HUDEP-2 (cell line): ENCODE data around the gene TET2.

ENCODE experiments used
- DNase-seq, 76 experiments: peaks; one replicate each; lab custom pipeline; 2025; ENCODE audit not compliant: unreplicated experiment in 76 of 76; lab: John Stamatoyannopoulos, UW

Gene TET2

GRCh38 chr4:105146276-105147015, at the start of gene TET2:
TET2 (plus strand) TSS chr4:105146876; CDS start chr4:105233943, 87,067 bp downstream.
- DNase-seq = peak in 72 of 76 experiments; percentile 5 to 72 (median 46)

GRCh38 chr4:105102016-105102415, 44.7 kb upstream of the TET2 start:
- no peak for DNase-seq

DNA sequence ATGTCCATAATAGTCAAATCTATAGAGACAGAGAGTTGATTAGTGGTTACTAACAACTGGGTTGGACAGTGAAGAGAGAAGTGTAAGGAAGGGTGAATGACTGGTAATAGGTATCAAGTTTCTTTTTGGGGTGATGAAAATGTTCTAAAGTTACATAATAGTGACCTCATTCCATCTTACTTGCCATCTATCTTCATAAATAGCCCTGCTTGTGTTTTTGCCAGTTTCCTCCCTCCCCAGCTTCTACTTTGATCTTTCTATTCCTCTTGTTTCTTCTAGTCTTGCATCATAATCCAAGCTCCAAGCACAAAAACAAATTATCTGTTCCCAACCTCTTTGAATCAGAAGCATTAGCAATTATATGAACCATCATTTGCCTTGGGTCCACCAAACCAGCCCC, 40.2 kb upstream of the TET2 start:
- DNase-seq = no peak

DNA sequence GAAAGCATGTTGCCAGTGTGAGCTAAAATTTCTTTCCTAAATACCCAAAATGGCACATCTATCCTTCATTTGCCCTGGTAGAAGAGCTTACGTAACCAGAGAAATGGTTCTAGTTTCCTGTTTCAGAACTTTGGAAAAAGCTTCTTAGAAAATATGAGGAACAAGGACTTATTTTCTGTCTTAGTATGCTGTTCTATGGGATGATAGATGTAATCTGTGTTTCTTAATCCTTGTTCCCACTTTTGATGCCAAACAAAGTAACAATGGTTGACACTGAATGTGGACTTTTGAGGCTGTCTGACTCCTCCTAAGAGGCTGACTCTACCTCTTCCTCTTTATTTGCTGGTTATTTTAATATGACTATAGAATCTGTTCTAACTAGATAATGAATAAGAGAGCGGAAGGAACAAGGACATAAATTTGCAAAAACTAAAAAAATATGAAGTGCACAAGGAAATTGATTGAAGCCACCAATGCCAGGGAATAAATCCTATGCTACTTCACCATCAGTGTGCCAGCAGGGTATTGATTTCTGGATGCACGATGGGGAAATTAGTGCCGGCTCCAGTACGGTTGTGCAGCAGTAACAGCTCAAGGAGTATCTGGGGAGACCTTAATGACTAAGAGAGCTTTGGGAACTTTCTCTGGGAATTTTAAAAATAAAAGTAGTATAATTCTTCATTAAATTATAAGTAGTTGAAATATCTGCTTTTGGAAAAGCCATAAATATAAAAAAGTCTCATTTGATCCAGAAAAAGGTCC, 39.4 kb upstream of the TET2 start:
- DNase-seq = no peak

DNA sequence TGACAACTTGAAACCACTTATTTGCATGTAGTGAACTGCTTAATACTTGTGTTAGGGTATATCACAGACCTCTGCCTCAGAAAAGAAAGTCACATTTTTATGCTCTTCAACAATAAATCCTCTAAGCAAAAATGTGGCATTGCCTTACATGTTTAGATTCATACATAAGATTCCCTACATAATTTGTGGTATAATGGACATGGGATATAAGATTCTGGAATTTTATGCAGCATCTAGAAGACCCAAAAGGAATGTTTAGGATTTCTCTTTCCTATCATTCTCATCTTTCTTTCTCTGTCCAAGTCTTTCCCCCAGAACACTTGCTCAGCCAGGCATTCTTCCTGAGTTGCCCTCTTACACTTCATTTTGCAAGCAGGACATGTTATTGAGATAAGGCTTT, 37.7 kb upstream of the TET2 start:
- no peak for DNase-seq

DNA sequence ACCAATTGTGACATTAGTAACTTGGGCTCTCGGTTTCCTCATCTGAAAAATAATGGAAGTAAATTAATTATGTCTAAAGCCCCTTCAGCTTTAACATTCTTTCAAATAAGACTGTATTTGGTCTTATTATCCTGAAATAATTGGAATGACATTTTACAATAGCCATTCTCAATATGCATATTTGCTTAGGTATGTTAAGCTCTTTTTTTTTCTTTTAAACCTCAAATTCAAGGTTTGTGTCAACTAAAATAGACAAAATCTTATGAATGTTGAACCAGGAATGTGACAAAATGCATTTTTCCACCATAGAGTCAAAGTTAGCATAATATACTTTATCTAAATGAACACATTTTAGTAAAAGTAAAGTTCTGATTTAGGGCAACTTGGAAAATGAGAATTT, 34.4 kb upstream of the TET2 start:
- no peak for DNase-seq

GRCh38 chr4:105113800-105114199, 32.9 kb upstream of the TET2 start:
- no peak for DNase-seq

DNA sequence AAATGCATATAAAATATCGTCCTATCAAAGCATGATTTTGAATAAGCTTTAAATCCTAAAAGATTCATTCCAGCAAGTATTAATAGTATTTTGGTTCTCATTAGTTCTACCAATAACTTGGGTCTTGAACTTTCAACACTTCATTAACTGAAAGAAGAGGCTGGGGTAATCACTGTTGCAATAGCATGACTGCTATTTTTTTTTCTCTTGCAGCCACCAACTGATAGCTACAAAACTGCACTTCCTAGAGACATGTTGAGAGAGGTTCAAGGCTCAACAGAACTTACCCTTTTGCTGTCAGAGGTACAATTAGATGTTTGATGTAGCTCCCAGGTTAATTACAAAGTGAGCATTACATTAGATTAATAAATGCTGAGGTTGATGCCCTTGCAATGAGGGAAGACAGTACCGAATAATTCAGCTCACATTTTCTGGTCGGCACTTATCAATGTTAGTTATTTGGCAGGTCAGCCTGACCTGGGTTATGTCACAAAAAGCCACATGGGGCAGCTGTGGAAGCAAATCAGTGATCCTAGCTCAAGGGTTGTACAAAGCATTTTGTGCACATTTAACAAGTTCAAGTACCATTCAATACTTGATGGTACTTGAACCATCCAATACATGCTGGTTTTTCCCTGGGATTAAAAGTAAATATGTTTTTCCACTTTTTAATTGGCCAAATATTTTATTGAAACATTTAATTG, 29.9 kb upstream of the TET2 start:
- no peak for DNase-seq

GRCh38 chr4:105119356-105119755, 27.3 kb upstream of the TET2 start:
- DNase-seq = no peak

DNA sequence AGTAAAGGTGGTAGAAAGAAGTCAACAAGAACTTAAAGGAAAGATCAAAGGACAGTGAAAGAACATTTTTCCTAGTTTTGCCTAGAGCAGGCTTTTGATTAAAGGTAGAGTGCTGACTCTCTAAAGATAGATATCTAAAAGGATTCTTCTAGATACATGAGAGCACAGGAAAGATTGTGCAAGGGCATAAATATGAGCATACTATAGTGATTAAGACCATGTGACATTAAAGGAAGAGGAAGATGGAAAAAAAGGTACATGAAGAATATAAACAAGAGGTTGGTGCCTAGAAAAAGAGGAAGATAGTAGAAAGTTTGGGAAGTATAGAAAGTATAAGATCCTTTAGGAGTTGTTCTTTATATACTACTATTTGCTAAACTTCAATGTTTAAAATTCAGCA, 26.1 kb upstream of the TET2 start:
- no peak for DNase-seq

DNA sequence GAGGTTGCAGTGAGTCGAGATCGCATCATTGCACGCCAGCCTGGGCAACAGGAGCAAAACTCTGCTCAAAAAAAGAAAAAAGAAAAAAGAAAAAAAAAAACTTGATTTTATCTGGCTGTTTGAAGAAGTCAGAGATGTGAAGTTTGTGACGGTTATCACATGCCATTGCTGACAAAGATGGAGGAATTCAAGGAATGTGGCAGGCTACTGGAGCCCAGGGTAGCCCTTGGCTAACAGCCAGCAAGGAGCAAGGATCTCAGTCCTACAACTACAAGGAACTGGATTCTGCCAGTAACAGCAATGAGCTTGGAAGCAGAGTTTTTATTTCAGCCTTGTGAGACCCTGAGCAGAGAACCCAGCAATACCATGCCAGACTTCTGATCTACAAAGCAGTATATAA, 24.3 kb upstream of the TET2 start:
- DNase-seq = no peak

DNA sequence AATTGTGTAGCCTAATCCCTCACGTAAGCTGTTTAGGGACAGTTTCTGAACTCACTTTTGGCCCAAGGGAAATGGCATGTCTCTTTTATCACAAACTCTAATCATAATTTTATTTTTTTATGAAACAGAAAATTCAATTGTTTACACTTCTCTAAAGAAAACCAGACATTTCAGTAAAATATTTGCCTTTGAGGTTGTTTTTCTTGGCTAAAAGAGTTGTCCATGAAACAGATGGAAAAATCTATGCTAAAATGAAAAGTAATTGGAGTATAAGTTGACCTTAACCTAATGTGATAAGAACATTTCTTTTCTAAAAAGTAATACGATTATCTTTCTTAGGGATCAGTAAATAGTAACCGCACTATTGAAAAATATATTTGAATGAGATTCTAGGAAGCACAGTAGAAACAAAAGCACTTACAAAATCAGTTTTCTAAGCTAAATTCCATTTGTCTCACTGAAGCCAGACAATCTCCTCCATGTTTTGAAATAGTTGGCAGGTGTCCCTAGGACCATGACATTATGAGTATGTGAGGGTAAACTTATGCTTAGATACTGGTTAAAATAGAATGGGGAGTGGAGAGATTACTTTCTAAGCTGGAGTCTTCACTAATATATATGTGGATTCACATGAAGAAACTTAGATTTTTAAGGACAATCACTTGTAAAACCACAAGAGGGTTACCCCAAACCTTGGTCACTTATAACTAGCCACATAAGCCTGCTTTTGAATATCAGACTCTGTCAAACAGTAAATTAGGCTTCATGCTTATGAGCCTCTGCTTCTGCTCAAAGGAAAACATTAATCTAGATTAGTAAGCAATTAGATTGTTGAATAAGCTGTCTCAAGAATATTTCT, 20.1 kb upstream of the TET2 start:
- DNase-seq = no peak

DNA sequence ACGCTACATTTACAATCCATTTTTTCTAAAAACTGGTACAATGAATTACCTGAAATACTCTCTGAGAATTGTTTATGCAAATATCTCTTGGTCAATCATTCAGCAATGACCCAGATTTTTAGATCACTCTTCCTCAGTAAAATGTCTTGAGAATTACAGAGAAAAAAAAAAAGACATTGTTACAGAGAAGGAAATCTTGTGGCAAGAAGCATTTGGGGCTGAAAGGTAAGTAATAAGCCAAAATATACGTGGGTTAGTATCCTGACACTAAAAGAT, 19.6 kb upstream of the TET2 start:
- DNase-seq = no peak

GRCh38 chr4:105128208-105128607, 18.5 kb upstream of the TET2 start:
- no peak for DNase-seq

DNA sequence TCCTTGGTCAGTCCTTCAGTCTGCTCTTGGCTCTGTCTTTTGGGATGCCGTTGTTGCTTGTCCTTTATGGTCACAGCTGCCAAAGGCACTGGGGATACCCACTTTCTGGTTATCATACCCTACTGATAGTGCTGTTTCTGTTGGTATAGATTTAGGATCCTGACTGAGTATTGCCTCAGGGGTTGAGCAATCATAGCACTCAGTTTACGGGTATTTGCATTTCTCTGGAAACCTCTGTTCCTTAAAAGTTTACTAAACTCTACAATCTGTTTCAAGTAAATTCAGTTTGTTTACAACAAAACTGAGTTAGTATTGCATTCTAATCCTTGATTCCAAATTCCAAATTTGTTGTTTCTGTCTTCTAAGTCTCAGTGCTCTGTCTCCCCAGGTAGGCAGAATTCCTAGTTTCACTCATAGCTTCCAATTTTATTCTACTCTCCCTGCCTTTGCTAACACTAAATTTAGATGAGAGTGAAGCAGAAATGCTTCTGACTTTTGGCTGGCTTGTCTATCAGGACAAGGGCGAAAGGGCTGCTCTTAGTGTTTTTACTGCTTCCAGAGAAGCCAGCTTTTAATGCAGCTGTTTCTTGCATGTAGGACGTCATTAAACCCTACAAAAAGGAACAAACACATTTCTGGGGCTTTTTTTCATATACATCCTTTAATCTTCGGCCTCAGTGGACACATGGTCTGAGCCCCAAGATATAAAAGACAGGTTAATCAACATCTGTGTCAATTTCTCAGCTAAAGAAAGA, 17.2 kb upstream of the TET2 start:
- DNase-seq = no peak

GRCh38 chr4:105130945-105131344, 15.7 kb upstream of the TET2 start:
- DNase-seq = no peak

DNA sequence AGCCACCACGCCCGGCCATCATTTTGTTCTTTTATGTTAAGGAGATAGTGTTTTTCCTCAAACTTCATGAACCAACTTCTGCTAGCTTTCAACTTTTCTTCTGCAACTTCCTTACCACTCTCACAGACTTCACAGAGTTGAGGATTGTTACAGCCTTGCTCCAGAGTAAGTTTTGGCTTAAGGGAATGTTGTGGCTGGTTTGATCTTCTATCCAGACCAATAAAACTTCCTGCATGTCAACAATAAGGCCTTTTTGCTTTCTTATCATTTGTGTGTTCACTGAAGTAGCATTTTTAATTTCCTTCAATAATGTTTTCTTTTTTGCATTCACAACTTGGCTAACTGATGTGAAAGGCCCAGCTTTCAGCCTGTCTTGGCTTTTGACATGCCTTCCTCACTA, 12.7 kb upstream of the TET2 start:
- no peak for DNase-seq

DNA sequence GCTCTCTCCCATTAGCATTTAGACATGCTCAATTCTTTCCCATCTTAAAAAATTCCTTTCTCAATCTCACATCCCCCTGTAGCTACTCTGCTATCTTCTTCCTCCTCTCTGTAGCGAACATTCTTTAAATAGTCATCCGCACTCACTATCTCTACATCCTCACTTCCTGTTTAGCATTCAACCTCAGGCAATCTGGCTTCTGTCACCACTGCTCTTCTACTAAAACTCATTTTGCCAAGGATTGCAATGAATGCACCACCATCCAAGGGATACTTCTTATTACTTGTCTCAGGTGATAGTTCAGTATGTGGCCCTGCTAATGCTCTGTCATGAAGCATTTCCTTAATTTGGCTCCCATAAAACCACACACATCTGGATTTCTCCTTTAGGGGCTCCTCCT, 10.9 kb upstream of the TET2 start:
- no peak for DNase-seq

- no peak for DNase-seq
These were observed 9.4 kb upstream of the TET2 start for GRCh38 chr4:105137121-105137875.

DNA sequence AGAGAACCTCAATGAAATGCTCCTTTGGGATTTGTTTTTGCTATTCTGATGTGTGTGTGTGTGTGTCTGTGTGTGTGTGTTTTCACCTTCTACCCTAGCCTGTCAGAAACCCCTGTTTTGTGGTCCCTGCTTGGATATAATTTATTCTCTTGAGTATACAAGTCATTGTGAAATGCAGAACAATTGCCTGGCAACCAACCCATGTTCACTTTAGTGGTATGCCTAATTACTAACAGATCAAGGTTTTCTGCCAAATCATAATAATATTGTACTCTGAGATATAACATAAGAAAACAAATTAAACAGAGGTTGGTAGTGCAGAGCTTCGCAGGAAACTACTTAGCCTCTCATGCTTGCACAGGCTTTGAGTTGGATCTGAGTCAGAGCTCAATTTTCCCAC, 7.0 kb upstream of the TET2 start:
- no peak for DNase-seq
